Measurements from ENCODE around the gene SMIM22. TPM values are rescaled to one million over a fixed set of nuclear protein-coding genes. Genes with fewer than 3 reads are reported as not detected.

The SMIM22 gene
- total RNA-seq, 2 experiments from 2014 or later, result not detected

GRCh38 chr16:4790871-4791270 lies 4.3 kb upstream of the SMIM22 start:
- ATAC-seq (ENCODE audit: poor library complexity), result peak; percentile 24
- Histone ChIP-seq H3K4me3 (ENCODE audit: low read length) (no peak overlapping the region), H3K27ac (ENCODE audit: low read depth in 1 of 2, low read length in 2 of 2) (no peak overlapping the region), H3K36me3 (ENCODE audit: insufficient read depth, low read length) (no peaks in the 10 kb centered on the region), H3K4me1 (ENCODE audit: insufficient read depth, low read length) (no peaks in the 10 kb centered on the region), H3K9me3 (ENCODE audit: control insufficient read depth in 1 of 2, insufficient read depth in 1 of 2, low read length in 2 of 2) (no peaks in the 10 kb centered on the region), H3K27me3 (ENCODE audit: control insufficient read depth in 1 of 2, insufficient read depth in 2 of 2, low read length in 2 of 2) (no peaks in the 10 kb centered on the region)
- Mint-ChIP-seq H3K27ac (no peak overlapping the region), H3K9me3 (no peaks in the 10 kb centered on the region), H3K4me1 (ENCODE audit: low read depth) (no peaks in the 10 kb centered on the region), H3K27me3 (no peaks in the 10 kb centered on the region), H3K4me3 (no peak overlapping the region), H3K36me3 (ENCODE audit: low read depth) (no peaks in the 10 kb centered on the region)
- DNase-seq, result no peak
- ChIA-PET CTCF (no interaction called here), POLR2A (no interaction called here)
- TF ChIP-seq CTCF (IDR thresholded peaks at IDR 0.05), result no peak
- intact Hi-C loops (cut with DNase I, micrococcal nuclease), result no loop called here

GRCh38 chr16:4792951-4793513 lies 2.1 kb upstream of the SMIM22 start:
- Mint-ChIP-seq H3K4me1 (ENCODE audit: low read depth) (no peaks in the 10 kb centered on the region), H3K27ac (no peak overlapping the region), H3K36me3 (ENCODE audit: low read depth) (no peaks in the 10 kb centered on the region), H3K4me3 (no peak overlapping the region), H3K27me3 (no peaks in the 10 kb centered on the region), H3K9me3 (no peaks in the 10 kb centered on the region)
- CTCF ChIA-PET, result no interaction called here
- intact Hi-C loops (cut with DNase I, micrococcal nuclease), result no loop called here
- no peak for TF ChIP-seq CTCF (IDR thresholded peaks at IDR 0.05)
- Histone ChIP-seq H3K36me3 (ENCODE audit: insufficient read depth, low read length) (peaks cover 3% of the 10 kb centered on the region), H3K27ac (ENCODE audit: low read depth in 1 of 2, low read length in 2 of 2) (no peak overlapping the region), H3K27me3 (ENCODE audit: control insufficient read depth in 1 of 2, insufficient read depth in 2 of 2, low read length in 2 of 2) (no peaks in the 10 kb centered on the region), H3K4me1 (ENCODE audit: insufficient read depth, low read length) (no peaks in the 10 kb centered on the region), H3K9me3 (ENCODE audit: control insufficient read depth in 1 of 2, insufficient read depth in 1 of 2, low read length in 2 of 2) (no peaks in the 10 kb centered on the region), H3K4me3 (ENCODE audit: low read length) (no peak overlapping the region)
- POLR2A ChIA-PET, result no interaction called here
- ATAC-seq (ENCODE audit: poor library complexity) (no peak), DNase-seq (no peak)

GRCh38 chr16:4795828-4796572 lies 831 bp downstream of the SMIM22 start:
- peaks cover 6% of the 10 kb centered on the region for H3K4me1 Mint-ChIP-seq (ENCODE audit: low read depth)
- ATAC-seq (ENCODE audit: poor library complexity) (no peak), DNase-seq (no peak)
- Histone ChIP-seq H3K27ac (ENCODE audit: low read depth in 1 of 2, low read length in 2 of 2) (no peak overlapping the region), H3K4me1 (ENCODE audit: insufficient read depth, low read length) (peaks cover 10% of the 10 kb centered on the region), H3K4me3 (ENCODE audit: low read length) (no peak overlapping the region), H3K36me3 (ENCODE audit: insufficient read depth, low read length) (peaks cover 14% of the 10 kb centered on the region), H3K27me3 (ENCODE audit: control insufficient read depth in 1 of 2, insufficient read depth in 2 of 2, low read length in 2 of 2) (no peaks in the 10 kb centered on the region), H3K9me3 (ENCODE audit: control insufficient read depth in 1 of 2, insufficient read depth in 1 of 2, low read length in 2 of 2) (no peaks in the 10 kb centered on the region)
- intact Hi-C loops (cut with DNase I, micrococcal nuclease), result no loop called here
- POLR2A ChIA-PET, result no interaction called here
- H3K36me3 Mint-ChIP-seq (ENCODE audit: low read depth), result no peaks in the 10 kb centered on the region
- H3K4me3 Mint-ChIP-seq, result no peak overlapping the region
- TF ChIP-seq CTCF (IDR thresholded peaks at IDR 0.05), result no peak
- no peaks in the 10 kb centered on the region for H3K9me3 Mint-ChIP-seq
- no peak overlapping the region for H3K27ac Mint-ChIP-seq
- H3K27me3 Mint-ChIP-seq, result no peaks in the 10 kb centered on the region
- CTCF ChIA-PET, result no interaction called here

All from CD4-positive, alpha-beta T cell (primary cell).